ENCODE results near the gene ITGB7.
A peak's percentile ranks its signal among the peaks of the same experiment; 100 is the strongest.
"Not testable (repeated sequence)": the region's sequence is repeated elsewhere in the genome, so short reads cannot be mapped to it uniquely, and the experiment has no call there.

Gene ITGB7

GRCh38 chr12:53212931-53213330 is 5.9 kb upstream of the ITGB7 start:
- Histone ChIP-seq H3K4me1 (ENCODE audit: insufficient read depth, low read length) (peaks cover 51% of the 10 kb centered on the region), H3K9me3 (ENCODE audit: low read length) (no peaks in the 10 kb centered on the region), H3K27ac (ENCODE audit: low read depth, low read length) (no peak overlapping the region), H3K9ac (ENCODE audit: low read length) (no peak overlapping the region), H3K27me3 (ENCODE audit: control insufficient read depth in 1 of 2, insufficient read depth in 2 of 2, low read length in 2 of 2) (no peaks in the 10 kb centered on the region), H3K36me3 (ENCODE audit: insufficient read depth, low read length) (peaks cover 53% of the 10 kb centered on the region), H3K4me3 (ENCODE audit: low read depth in 1 of 2, low read length in 2 of 2) (no peak overlapping the region)

GRCh38 chr12:53211476-53212381 is 4.7 kb upstream of the ITGB7 start:
- Histone ChIP-seq H3K36me3 (ENCODE audit: insufficient read depth, low read length) (peaks cover 53% of the 10 kb centered on the region), H3K27me3 (ENCODE audit: control insufficient read depth in 1 of 2, insufficient read depth in 2 of 2, low read length in 2 of 2) (no peaks in the 10 kb centered on the region), H3K9ac (ENCODE audit: low read length) (no peak overlapping the region), H3K9me3 (ENCODE audit: low read length) (no peaks in the 10 kb centered on the region), H3K27ac (ENCODE audit: low read depth, low read length) (no peak overlapping the region), H3K4me1 (ENCODE audit: insufficient read depth, low read length) (peaks cover 40% of the 10 kb centered on the region), H3K4me3 (ENCODE audit: low read depth in 1 of 2, low read length in 2 of 2) (no peak overlapping the region)

GRCh38 chr12:53210843-53211242 is 3.8 kb upstream of the ITGB7 start:
- no peaks in the 10 kb centered on the region for H3K9me3 ChIP-seq (ENCODE audit: low read length)
- no peak overlapping the region for H3K27ac ChIP-seq (ENCODE audit: low read depth, low read length)
- H3K9ac ChIP-seq (ENCODE audit: low read length): no peak overlapping the region
- no peaks in the 10 kb centered on the region for H3K27me3 ChIP-seq (ENCODE audit: control insufficient read depth in 1 of 2, insufficient read depth in 2 of 2, low read length in 2 of 2)
- no peak overlapping the region for H3K4me3 ChIP-seq (ENCODE audit: low read depth in 1 of 2, low read length in 2 of 2)
- H3K36me3 ChIP-seq (ENCODE audit: insufficient read depth, low read length): peaks cover 53% of the 10 kb centered on the region
- peaks cover 32% of the 10 kb centered on the region for H3K4me1 ChIP-seq (ENCODE audit: insufficient read depth, low read length)

GRCh38 chr12:53208877-53209463 is 1.9 kb upstream of the ITGB7 start:
- H3K4me1 ChIP-seq (ENCODE audit: insufficient read depth, low read length): peaks cover 17% of the 10 kb centered on the region
- no peak overlapping the region for H3K4me3 ChIP-seq (ENCODE audit: low read depth in 1 of 2, low read length in 2 of 2)
- no peak overlapping the region for H3K9ac ChIP-seq (ENCODE audit: low read length)
- H3K27me3 ChIP-seq (ENCODE audit: control insufficient read depth in 1 of 2, insufficient read depth in 2 of 2, low read length in 2 of 2): no peaks in the 10 kb centered on the region
- H3K36me3 ChIP-seq (ENCODE audit: insufficient read depth, low read length): peaks cover 38% of the 10 kb centered on the region
- H3K27ac ChIP-seq (ENCODE audit: low read depth, low read length): no peak overlapping the region
- no peaks in the 10 kb centered on the region for H3K9me3 ChIP-seq (ENCODE audit: low read length)

DNA sequence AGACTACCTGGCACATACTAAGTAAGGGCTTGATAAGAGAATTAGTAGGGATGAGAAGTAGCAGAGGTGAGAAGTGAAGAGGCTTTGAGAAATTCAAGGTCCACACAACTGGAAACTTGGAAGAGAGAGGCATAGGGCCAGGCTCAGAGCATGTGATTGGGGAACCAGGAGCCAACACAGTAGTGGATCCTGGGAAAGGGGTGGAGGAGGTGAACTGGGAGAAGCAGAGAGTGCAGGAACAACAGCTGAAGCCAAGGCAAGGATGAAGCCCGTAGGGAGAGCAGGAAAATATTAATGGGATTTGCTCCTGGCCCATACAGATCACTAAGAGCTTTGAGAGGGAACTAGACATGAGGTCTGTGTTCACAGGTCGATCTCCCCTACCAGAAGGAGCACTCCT is 1.4 kb upstream of the ITGB7 start:
- Histone ChIP-seq H3K9me3 (ENCODE audit: low read length) (no peaks in the 10 kb centered on the region), H3K36me3 (ENCODE audit: insufficient read depth, low read length) (peaks cover 33% of the 10 kb centered on the region), H3K27ac (ENCODE audit: low read depth, low read length) (peak overlapping the region; percentile 19), H3K9ac (ENCODE audit: low read length) (no peak overlapping the region), H3K27me3 (ENCODE audit: control insufficient read depth in 1 of 2, insufficient read depth in 2 of 2, low read length in 2 of 2) (no peaks in the 10 kb centered on the region), H3K4me3 (ENCODE audit: low read depth in 1 of 2, low read length in 2 of 2) (no peak overlapping the region), H3K4me1 (ENCODE audit: insufficient read depth, low read length) (peaks cover 16% of the 10 kb centered on the region)

- Histone ChIP-seq H3K4me1 (ENCODE audit: insufficient read depth, low read length) (peaks cover 16% of the 10 kb centered on the region), H3K27me3 (ENCODE audit: control insufficient read depth in 1 of 2, insufficient read depth in 2 of 2, low read length in 2 of 2) (no peaks in the 10 kb centered on the region), H3K9ac (ENCODE audit: low read length) (no peak overlapping the region), H3K4me3 (ENCODE audit: low read depth in 1 of 2, low read length in 2 of 2) (no peak overlapping the region), H3K9me3 (ENCODE audit: low read length) (no peaks in the 10 kb centered on the region), H3K27ac (ENCODE audit: low read depth, low read length) (no peak overlapping the region), H3K36me3 (ENCODE audit: insufficient read depth, low read length) (peaks cover 7% of the 10 kb centered on the region)
Measured at GRCh38 chr12:53205747-53206419, 1.2 kb downstream of the ITGB7 start.

- H3K36me3 ChIP-seq (ENCODE audit: insufficient read depth, low read length): no peaks in the 10 kb centered on the region
Measured at GRCh38 chr12:53204351-53204750, 2.7 kb downstream of the ITGB7 start.

DNA sequence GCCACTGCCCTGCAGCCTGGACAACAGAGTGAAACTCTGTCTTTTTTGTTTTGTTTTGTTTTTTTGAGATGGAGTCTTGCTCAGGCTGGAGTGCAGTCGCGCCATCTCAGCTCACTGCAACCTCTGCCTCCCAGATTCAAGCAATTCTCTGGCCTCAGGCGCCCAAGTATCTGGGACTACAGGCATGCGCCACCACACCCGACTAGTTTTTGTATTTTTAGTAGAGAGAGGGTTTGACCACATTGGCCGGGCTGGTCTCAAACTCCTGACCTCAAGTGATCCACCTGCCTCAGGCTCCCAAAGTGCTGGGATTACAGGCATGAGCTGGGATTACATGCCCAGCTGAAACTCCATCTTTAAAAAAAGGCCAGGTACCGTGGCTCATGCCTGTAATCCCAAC is 4.7 kb downstream of the ITGB7 start:
- not testable (repeated sequence) for H3K4me3 ChIP-seq (ENCODE audit: low read depth in 1 of 2, low read length in 2 of 2); H3K9me3 ChIP-seq (ENCODE audit: low read length); H3K27ac ChIP-seq (ENCODE audit: low read depth, low read length); H3K4me1 ChIP-seq (ENCODE audit: insufficient read depth, low read length); H3K9ac ChIP-seq (ENCODE audit: low read length); H3K27me3 ChIP-seq (ENCODE audit: control insufficient read depth in 1 of 2, insufficient read depth in 2 of 2, low read length in 2 of 2); H3K36me3 ChIP-seq (ENCODE audit: insufficient read depth, low read length)

More at GRCh38 chr12:53204351-53204750, 2.7 kb downstream of the ITGB7 start:
- peaks cover 15% of the 10 kb centered on the region for H3K4me1 ChIP-seq (ENCODE audit: insufficient read depth, low read length)
- H3K27me3 ChIP-seq (ENCODE audit: control insufficient read depth in 1 of 2, insufficient read depth in 2 of 2, low read length in 2 of 2): no peaks in the 10 kb centered on the region
- no peaks in the 10 kb centered on the region for H3K9me3 ChIP-seq (ENCODE audit: low read length)
- no peak overlapping the region for H3K4me3 ChIP-seq (ENCODE audit: low read depth in 1 of 2, low read length in 2 of 2)
- H3K27ac ChIP-seq (ENCODE audit: low read depth, low read length): no peak overlapping the region
- no peak overlapping the region for H3K9ac ChIP-seq (ENCODE audit: low read length)

GRCh38 chr12:53201639-53202038 is 5.4 kb downstream of the ITGB7 start:
- no peaks in the 10 kb centered on the region for H3K36me3 ChIP-seq (ENCODE audit: insufficient read depth, low read length)
- no peak overlapping the region for H3K4me3 ChIP-seq (ENCODE audit: low read depth in 1 of 2, low read length in 2 of 2)
- H3K9ac ChIP-seq (ENCODE audit: low read length): no peak overlapping the region
- H3K27me3 ChIP-seq (ENCODE audit: control insufficient read depth in 1 of 2, insufficient read depth in 2 of 2, low read length in 2 of 2): no peaks in the 10 kb centered on the region
- H3K27ac ChIP-seq (ENCODE audit: low read depth, low read length): no peak overlapping the region
- peaks cover 5% of the 10 kb centered on the region for H3K4me1 ChIP-seq (ENCODE audit: insufficient read depth, low read length)
- no peaks in the 10 kb centered on the region for H3K9me3 ChIP-seq (ENCODE audit: low read length)

- H3K27ac ChIP-seq (ENCODE audit: low read depth, low read length): no peak overlapping the region
Measured at GRCh38 chr12:53201177-53201541, 5.9 kb downstream of the ITGB7 start.

GRCh38 chr12:53200458-53201176 is 6.4 kb downstream of the ITGB7 start:
- H3K4me3 ChIP-seq (ENCODE audit: low read depth in 1 of 2, low read length in 2 of 2): no peak overlapping the region
- H3K27me3 ChIP-seq (ENCODE audit: control insufficient read depth in 1 of 2, insufficient read depth in 2 of 2, low read length in 2 of 2): no peaks in the 10 kb centered on the region
- peaks cover 5% of the 10 kb centered on the region for H3K4me1 ChIP-seq (ENCODE audit: insufficient read depth, low read length)
- H3K36me3 ChIP-seq (ENCODE audit: insufficient read depth, low read length): no peaks in the 10 kb centered on the region
- no peaks in the 10 kb centered on the region for H3K9me3 ChIP-seq (ENCODE audit: low read length)
- no peak overlapping the region for H3K9ac ChIP-seq (ENCODE audit: low read length)
- H3K27ac ChIP-seq (ENCODE audit: low read depth, low read length): no peak overlapping the region

More at GRCh38 chr12:53201177-53201541, 5.9 kb downstream of the ITGB7 start:
- Histone ChIP-seq H3K4me3 (ENCODE audit: low read depth in 1 of 2, low read length in 2 of 2) (no peak overlapping the region), H3K9me3 (ENCODE audit: low read length) (no peaks in the 10 kb centered on the region), H3K4me1 (ENCODE audit: insufficient read depth, low read length) (peaks cover 5% of the 10 kb centered on the region), H3K9ac (ENCODE audit: low read length) (no peak overlapping the region), H3K27me3 (ENCODE audit: control insufficient read depth in 1 of 2, insufficient read depth in 2 of 2, low read length in 2 of 2) (no peaks in the 10 kb centered on the region), H3K36me3 (ENCODE audit: insufficient read depth, low read length) (no peaks in the 10 kb centered on the region)
